Adipose tissue (tissue), 3 donors: Measurements from ENCODE around the gene PROKR1. TPM values are rescaled to one million over a fixed set of nuclear protein-coding genes. Genes with fewer than 3 reads are reported as not detected.
"Not testable (repeated sequence)": the region's sequence is repeated elsewhere in the genome, so short reads cannot be mapped to it uniquely, and the experiment has no call there.

Experiments used
- H3K27ac ChIP-seq: one replicate; pipeline ENCODE4 v1.5.1; 2013; ENCODE audit warnings: low read depth, low read length
- WGBS, 3 donors: extraction: QIAGEN DNeasy Blood & Tissue Kit; methylation state at CpG; one replicate each; pipeline ENCODE4 v1.1.7; 2013; 5-methylcytosine and 5-hydroxymethylcytosine counted together
- polyA plus RNA-seq, 3 donors: library from polyadenylated mRNA; stranded (reverse); fragments of 200-250 nt; gene quantifications; one replicate each; pipeline ENCODE4 v1.2.3, GENCODE V29; 2013
- donor health status: healthy with polysubstance abuse.
- donor health status: Bipolar disorder and iron deficiency.
- donor health status: healthy.

The PROKR1 gene
- polyA plus RNA-seq, 3 donors, result 0.02 to 1.1 (median 0.56) TPM

DNA sequence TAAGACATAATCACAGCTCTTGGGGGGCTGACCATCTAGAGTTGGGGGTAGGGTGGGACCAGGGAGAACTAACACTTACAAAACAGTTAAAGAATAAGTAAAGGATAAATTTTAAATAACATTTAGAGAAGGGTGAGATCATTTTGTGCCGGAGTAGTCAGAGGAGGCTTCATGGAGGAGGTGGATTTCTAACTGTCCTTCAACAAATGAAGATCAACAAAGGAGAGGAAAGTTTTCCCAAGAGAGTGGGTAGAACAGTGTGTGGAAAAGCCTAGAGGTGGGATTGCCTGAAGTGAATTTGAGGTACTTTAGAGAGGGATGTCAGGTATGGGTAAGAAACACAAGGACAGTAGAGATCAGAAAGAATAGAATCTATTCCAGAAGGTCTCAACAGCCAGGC lies 7.3 kb downstream of the PROKR1 start:
- no peak overlapping the region for H3K27ac ChIP-seq
- WGBS, 3 donors, result 93 to 97% (median 95%) methylated on average over 1 of the region's 1 CpG

DNA sequence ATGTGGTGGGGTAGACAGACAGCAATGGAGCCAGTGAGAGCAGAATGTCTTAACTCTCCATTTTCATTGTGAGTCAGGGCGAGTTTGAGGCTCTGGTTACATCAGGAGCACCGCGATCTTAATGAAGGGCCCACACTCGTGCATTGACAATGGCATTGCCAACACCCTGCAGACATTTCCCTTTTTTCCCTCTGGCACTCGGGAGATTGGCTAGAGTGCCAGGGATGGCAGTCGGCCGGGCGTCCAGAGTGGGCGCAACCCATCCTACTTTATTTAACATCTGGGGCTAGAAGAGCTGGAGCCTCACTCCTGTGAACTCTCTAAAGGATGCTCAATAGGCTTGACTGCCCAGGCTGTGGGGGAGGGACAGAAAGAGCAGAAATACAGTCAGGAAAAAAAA lies 9.7 kb downstream of the PROKR1 start:
- no peak overlapping the region for H3K27ac ChIP-seq
- WGBS, 3 donors, result 66 to 84% (median 76%) methylated on average over 9 of the region's 9 CpGs

DNA sequence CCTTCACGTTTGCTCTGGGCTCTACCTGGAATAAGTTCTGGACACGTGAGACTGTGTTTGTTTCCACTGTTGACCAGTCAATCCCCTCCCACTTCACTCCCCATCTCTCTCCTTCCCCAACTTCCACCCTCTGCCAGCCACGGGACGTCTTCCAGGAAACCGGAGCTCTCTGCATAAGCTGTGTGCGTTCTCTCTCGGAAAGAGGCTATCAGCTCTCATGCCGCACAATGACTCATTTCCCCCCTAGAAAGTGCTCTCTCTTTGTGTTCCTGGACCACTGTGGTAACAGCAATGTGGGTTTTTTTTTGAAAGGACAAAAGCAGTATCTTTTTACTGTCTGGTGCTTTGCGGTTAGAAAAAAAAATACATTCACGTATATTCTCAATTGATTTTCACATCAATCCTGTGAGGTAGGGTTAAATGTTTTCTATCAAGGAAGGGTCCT lies 10.2 kb downstream of the PROKR1 start:
- WGBS, 3 donors, result 8 to 10% (median 10%) methylated on average over 10 of the region's 10 CpGs
- H3K27ac ChIP-seq, result no peak overlapping the region

DNA sequence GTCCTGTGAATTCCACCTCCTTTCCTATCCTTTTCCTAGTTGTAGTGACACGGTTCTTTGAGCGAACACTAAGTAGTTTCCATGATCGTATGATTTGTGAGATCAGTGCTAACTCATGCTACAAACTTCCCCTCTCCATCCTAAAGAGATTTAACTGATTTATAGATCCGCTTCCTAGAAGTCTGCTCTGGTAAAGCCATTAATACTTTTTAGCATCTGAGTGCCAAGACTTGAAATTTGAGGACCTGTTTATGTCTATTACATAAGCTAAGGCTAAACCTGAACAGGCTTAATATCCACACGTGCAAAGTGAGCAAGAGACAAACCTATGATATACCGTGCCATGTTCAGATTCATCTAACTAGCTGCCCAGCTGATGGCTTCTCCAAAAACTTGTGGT lies 14.9 kb downstream of the PROKR1 start:
- H3K27ac ChIP-seq, result no peak overlapping the region
- 31 to 66% (median 42%) methylated on average over 6 of the region's 6 CpGs for WGBS, 3 donors

DNA sequence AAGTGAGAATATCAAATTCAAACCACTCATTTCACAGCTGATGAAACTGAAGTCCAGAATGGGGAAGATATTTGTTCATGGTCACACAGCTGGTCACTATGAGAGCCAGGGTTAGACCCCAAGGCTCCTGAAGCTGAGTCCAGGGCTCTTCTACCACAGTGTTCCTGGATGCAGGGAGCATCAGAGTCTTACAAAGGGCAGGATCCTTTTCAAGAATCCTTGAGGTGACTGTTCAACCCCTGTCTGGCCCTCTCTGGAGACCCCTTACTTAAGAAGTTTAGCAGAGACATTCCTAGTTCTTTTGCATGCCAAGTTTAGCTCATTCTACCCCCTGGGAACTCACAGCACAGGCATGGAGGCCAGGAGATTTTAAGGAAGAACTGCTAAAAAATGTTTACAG lies 15.7 kb downstream of the PROKR1 start:
- no peak overlapping the region for H3K27ac ChIP-seq

DNA sequence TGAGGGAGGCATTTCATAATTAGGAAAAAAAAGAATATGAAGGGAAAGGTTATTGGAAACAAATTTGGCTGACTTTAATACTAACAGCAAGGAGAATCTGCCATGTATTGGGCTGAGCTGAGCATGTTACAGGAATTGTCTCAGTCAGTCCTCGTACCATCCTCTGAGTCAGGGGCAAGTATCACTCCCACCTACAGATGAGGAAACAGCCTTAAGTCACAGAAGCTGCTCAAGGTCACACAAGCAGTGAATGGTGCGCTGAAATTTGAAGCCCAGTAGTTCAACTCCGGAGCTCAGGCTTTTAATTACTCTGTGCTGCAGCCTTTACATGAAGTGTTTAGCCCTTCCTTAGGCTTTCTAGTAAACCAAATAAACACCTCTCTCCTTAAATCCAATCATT lies 17.3 kb downstream of the PROKR1 start:
- WGBS, 3 donors, result 58 to 74% (median 71%) methylated on average over 3 of the region's 3 CpGs
- H3K27ac ChIP-seq, result no peak overlapping the region

DNA sequence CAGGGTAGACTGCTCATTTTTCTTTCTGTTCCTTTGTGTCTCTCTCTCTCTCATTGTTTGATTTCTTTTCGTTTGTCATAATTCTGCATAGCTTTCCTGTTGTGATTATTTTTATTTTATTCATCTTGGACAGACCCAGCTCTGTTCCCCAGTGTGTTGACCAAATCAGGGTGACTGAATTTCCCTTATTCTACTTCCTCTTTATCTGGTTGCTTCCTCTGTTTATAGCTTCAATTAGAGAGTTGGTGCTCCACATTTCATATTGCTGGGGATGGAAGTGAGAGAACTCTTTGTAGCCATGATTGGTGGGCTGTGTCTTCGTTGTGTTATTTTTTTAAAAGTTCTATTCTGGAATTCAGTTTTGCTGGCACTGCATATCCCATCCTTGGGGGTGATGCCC lies 19.1 kb downstream of the PROKR1 start:
- no peak overlapping the region for H3K27ac ChIP-seq
- 48 to 63% (median 56%) methylated on average over 2 of the region's 2 CpGs for WGBS, 3 donors

DNA sequence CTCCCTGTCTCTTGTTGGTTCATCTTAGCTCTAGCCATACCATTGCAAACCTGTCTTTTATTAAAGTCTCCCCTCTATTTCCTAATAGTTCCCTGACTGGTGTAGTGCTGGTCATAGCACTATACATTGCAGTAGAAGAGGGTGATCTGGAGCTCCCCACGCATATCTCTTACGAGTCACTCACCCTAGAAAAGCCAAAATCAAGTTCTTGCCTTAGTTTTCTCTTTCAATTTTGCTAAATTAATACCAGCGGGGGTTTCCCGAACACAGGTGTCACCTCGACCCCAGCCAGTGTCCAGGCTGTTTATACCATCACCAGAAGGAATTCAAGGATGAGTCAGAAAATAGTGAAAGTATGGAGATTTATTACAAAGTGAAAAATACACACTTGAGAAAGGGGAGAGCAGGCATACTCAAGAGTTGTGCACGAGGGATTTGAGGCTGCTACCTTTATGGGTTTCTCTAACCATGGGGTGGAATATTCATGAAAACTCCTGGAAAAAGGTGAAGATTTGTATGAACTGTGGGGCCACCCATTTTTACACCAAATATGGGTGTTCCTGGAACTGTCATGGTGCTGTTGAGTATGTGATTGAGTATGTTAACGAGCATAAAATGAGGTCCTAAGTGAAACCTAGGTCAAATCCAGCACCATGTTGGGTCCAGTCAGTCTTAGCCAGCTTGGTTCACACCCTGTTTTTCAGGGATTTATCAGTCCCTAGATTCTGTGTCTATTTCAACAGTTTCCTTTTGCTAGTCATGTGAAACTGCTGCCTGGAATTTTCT lies 20.2 kb downstream of the PROKR1 start:
- H3K27ac ChIP-seq, result no peak overlapping the region
- WGBS, 3 donors, result 75 to 82% (median 79%) methylated on average over 7 of the region's 7 CpGs

DNA sequence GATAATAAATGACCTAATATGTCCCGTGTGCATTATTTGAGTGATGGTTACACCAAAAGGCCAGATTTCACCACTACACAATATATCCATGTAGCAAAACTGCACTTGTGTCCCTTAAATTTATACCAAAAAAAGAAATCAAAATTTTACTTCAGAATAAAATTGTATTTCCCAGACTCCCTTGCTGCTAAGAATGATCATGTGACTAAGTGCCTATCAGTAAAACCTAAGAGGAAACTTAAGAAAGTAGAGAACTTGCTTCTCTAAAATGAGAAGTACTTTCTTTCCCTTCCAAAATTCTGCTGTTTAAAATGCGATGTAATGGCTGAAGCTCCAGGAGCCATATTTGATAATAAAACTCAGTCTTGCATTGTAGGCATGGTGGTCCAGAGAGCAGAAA lies 24.0 kb downstream of the PROKR1 start:
- WGBS, 3 donors, result 92 to 97% (median 95%) methylated on average over 2 of the region's 2 CpGs
- H3K27ac ChIP-seq, result no peak overlapping the region

DNA sequence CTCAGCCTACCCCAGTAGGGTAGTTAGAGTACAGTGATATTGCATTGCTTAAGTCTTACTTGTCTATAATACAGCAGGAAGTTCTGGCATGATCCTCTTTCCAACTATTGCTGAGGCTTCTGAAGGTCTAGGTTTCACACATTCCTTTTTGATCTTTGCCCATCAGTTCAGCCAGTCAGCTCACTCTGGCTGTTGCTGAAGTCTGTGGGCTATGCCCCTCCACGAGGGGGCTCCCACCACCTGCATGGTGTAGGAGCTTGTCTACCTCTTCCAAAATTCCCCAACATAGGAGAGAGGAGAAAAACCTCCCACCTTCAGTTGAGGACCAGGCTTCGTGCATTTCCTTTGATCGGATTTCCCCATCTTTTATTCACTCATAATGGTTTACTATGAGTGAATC lies 26.3 kb downstream of the PROKR1 start:
- no peak overlapping the region for H3K27ac ChIP-seq
- 70 to 83% (median 83%) methylated on average over 3 of the region's 3 CpGs for WGBS, 3 donors

DNA sequence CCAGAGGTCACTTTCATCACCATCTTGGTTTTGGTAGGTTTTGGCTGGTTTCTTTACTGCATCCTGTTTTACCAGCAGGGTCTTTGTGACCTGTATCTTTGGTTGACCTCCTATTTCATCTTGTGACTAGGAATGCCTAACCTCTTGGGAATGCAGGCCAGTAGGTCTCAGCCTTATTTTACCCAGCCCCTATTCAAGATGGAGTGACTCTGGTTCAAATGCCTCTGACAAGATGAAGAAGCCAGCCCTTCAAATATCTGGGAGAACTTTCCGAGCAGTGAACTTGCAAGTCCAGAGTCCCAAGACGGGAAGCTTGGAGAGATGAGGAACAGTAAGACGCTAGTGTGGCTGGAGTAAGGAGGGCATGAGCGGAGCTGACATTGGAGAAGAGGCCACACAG lies 28.6 kb downstream of the PROKR1 start:
- no peak overlapping the region for H3K27ac ChIP-seq
- WGBS, 3 donors, result 87 to 97% (median 90%) methylated on average over 4 of the region's 4 CpGs

DNA sequence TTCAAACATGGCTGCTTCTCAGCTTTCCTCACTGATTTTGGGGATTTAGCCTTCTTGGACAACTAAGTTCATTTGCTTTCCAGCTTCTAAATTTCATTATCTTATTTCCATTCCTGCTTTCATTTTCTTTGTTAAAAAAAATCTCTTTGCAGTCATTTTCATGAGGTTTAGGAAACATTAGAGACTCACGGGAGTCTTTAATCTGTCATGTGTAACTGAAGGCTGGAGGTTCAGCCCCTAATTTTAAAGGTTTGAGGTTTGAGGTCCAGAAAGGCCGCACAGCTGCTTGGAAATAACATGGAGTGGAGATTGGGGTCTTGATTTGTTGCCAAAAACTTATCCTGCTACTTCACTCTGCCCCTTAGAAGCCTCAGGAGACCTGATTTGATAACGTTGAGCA lies 30.3 kb downstream of the PROKR1 start:
- no peak overlapping the region for H3K27ac ChIP-seq
- 53 to 71% (median 65%) methylated on average over 3 of the region's 3 CpGs for WGBS, 3 donors

DNA sequence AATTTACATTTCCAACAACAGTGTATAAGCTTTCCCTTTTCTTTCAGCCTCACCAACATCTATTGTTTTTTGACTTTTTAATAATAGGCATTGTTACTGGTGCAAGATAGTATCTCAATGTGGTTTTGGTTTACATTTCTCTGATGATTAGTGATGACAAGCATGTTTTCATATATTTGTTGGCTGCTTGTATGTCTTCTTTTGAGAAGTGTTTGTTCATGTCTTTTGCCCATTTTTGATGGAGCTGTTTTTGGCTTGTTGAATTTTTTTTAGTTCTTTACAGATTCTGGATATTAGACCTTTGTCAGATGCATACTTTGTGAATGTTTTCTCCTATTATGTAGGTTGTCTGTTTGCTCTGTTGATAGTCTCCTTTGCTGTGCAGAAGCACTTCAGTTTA lies 32.1 kb downstream of the PROKR1 start:
- no peak overlapping the region for H3K27ac ChIP-seq

DNA sequence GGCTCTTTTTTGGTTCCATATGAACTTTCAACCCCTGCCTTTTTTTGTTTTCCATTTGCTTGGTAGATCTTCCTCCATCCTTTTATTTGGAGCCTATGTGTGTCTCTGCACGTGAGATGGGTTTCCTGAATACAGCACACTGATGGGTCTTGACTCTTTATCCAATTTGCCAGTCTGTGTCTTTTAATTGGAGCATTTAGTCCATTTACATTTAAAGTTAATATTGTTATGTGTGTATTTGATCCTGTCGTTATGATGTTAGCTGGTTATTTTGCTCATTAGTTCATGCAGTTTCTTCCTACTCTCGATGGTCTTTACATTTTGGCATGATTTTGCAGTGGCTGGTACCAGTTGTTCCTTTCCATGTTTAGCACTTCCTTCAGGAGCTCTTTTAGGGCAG lies 34.5 kb downstream of the PROKR1 start:
- WGBS, 3 donors, result 84 to 96% (median 89%) methylated on average over 2 to 3 of the region's 3 CpGs
- H3K27ac ChIP-seq, result not testable (repeated sequence)

DNA sequence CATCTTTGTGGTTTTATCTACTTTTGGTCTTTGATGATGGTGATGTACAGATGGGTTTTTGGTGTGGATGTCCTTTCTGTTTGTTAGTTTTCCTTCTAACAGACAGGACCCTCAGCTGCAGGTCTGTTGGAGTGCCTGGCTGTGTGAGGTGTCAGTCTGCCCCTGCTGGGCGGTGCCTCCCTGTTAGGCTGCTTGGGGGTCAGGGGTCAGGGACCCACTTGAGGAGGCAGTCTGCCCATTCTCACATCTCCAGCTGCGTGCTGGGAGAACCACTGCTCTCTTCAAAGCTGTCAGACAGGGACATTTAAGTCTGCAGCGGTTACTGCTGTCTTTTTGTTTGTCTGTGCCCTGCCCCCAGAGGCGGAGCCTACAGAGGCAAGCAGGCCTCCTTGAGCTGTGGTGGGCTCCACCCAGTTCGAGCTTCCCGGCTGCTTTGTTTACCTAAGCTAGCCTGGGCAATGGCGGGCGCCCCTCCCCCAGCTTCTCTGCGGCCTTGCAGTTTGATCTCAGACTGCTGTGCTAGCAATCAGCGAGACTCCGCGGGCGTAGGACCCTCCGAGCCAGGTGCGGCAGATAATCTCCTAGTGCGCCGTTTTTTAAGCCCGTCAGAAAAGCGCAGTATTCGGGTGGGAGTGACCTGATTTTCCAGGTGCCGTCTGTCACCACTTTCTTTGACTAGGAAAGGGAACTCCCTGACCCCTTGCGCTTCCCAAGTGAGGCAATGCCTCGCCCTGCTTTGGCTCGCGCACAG lies 36.0 kb downstream of the PROKR1 start:
- 31 to 55% (median 54%) methylated on average over 21 to 23 of the region's 25 CpGs for WGBS, 3 donors
- H3K27ac ChIP-seq, result not testable (repeated sequence)

DNA sequence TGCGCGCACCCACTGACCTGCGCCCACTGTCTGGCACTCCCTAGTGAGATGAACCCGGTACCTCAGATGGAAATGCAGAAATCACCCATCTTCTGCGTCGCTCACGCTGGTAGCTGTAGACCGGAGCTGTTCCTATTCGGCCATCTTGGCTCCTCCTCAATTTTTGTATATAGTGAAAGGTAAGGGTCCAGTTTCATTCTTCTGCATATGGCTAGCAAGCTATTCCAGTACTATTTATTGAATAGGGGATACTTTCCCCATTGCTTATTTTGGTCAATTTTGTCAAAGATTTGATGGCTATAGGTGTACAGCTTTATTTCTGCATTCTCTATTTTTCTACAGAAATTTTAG lies 36.5 kb downstream of the PROKR1 start:
- H3K27ac ChIP-seq, result not testable (repeated sequence)
- 52 to 90% (median 74%) methylated on average over 5 of the region's 9 CpGs for WGBS, 3 donors

DNA sequence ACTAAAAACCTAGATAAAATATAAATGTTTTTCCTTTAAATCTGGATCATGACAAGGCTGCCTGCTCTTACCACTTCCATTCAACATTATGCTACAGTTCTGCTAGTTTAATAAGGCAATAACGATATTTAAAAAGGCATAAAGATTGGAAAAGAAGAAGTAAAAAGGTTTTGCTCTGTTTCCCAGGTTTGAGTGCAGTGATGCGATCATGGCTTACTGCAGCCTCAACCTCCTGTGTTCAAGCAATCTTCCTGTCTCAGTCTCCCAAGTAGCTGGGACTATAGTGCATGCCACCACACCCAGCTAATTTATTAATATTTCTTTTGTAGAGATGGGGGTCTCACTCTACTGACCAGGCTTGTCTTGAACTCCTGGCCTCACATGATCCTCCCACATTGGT lies 40.8 kb downstream of the PROKR1 start:
- H3K27ac ChIP-seq, result no peak overlapping the region
- 46 to 71% (median 50%) methylated on average over 2 of the region's 2 CpGs for WGBS, 3 donors

DNA sequence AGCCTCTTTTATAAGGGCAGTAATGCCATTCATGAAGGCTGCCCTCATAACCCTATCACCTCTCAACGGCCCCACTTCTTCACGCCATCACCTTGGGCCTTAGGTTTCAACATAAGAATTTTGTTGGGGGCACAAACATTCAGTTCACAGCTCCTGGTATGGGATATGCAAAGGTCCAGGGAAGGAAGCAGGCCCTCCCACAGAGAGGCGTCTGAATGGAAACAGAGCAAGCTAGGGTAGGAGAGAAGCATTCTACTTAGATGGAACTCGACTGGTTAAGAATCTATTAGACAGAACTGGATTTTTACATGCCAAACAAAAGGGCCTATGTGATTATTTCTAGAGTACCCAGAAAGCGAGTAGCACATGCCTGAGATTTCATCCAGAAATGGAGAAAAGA lies 42.8 kb downstream of the PROKR1 start:
- WGBS, 3 donors, result 71 to 86% (median 83%) methylated on average over 5 of the region's 5 CpGs

DNA sequence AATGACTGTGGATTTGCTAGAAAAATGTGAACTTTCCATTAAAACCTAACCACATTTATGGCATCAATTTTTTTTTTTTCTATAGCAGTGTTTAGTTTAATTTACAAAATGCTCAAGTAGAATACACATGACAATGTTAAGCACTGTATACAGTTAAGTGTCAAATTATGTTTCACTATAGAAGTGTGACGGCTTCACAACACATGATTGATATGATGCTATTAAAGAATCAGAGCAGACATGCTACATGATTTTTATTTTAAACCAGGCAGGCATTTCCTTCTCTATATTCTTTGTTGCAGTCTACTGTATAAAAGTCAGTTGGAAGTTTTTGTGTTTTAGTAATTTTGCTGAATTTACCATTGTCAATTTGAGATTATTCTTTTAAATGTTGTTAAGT lies 43.6 kb downstream of the PROKR1 start:
- no peak overlapping the region for H3K27ac ChIP-seq
- WGBS, 3 donors, result 89 to 93% (median 93%) methylated on average over 1 of the region's 1 CpG

More for the DNA sequence above, 42.8 kb downstream of the PROKR1 start:
- no peak overlapping the region for H3K27ac ChIP-seq
